GM19025 (cell line): ENCODE data around the gene DLK1.

ENCODE experiments used
- ATAC-seq: cut with Tn5 transposase; IDR thresholded peaks from one replicate; pipeline ENCODE4 v1.9.1; 2021; ENCODE audit warnings: mild to moderate bottlenecking, low read depth, moderate library complexity; ENCODE audit not compliant: unreplicated experiment

The DLK1 gene

GRCh38 chr14:100731846-100732765 lies 5.4 kb downstream of the DLK1 start:
- no peak for ATAC-seq

- ATAC-seq: no peak
Measured at GRCh38 chr14:100732766-100733100, 6.0 kb downstream of the DLK1 start.

GRCh38 chr14:100733152-100733850 lies 6.6 kb downstream of the DLK1 start:
- no peak for ATAC-seq

- no peak for ATAC-seq
Measured at GRCh38 chr14:100734031-100734990, 7.6 kb downstream of the DLK1 start.

GRCh38 chr14:100735271-100735670 lies 8.6 kb downstream of the DLK1 start:
- ATAC-seq: no peak

- ATAC-seq: no peak
Measured at GRCh38 chr14:100736269-100737180, 9.8 kb downstream of the DLK1 start.

GRCh38 chr14:100737526-100737925 lies 10.8 kb downstream of the DLK1 start:
- ATAC-seq: no peak

- no peak for ATAC-seq
Measured at GRCh38 chr14:100738269-100738691, 11.6 kb downstream of the DLK1 start.

- ATAC-seq: no peak
Measured at GRCh38 chr14:100738704-100739131, 12.0 kb downstream of the DLK1 start.

- ATAC-seq: no peak
Measured at GRCh38 chr14:100739306-100739705, 12.6 kb downstream of the DLK1 start.

- ATAC-seq: no peak
Measured at GRCh38 chr14:100740196-100740825, 13.6 kb downstream of the DLK1 start.

GRCh38 chr14:100740929-100741328 lies 14.2 kb downstream of the DLK1 start:
- no peak for ATAC-seq

- ATAC-seq: no peak
Measured at GRCh38 chr14:100741966-100742365, 15.3 kb downstream of the DLK1 start.

- no peak for ATAC-seq
Measured at GRCh38 chr14:100746326-100746725, 19.6 kb downstream of the DLK1 start.

GRCh38 chr14:100747021-100747586 lies 20.4 kb downstream of the DLK1 start:
- ATAC-seq: no peak

- ATAC-seq: no peak
Measured at GRCh38 chr14:100747736-100748135, 21.0 kb downstream of the DLK1 start.

- ATAC-seq: no peak
Measured at GRCh38 chr14:100748403-100748802, 21.7 kb downstream of the DLK1 start.

- no peak for ATAC-seq
Measured at GRCh38 chr14:100748944-100749343, 22.3 kb downstream of the DLK1 start.
